ENCODE data around the gene HUWE1. TPM values are rescaled to one million over a fixed set of nuclear protein-coding genes. Genes with fewer than 3 reads are reported as not detected.
"Not testable (repeated sequence)": the region's sequence is repeated elsewhere in the genome, so short reads cannot be mapped to it uniquely, and the experiment has no call there.

The HUWE1 gene
- total RNA-seq, 1 experiment from 2014 or later = 274 TPM

GRCh38 chrX:53728506-53728905, 42.0 kb upstream of the HUWE1 start:
- Mint-ChIP-seq H3K4me3 (ENCODE audit: unreplicated experiment) (no peak overlapping the region), H3K27ac (ENCODE audit: low read depth, unreplicated experiment) (no peak overlapping the region), H3K4me1 (ENCODE audit: insufficient read depth, unreplicated experiment) (no peaks in the 10 kb centered on the region), H3K9me3 (ENCODE audit: unreplicated experiment) (peaks cover 5% of the 10 kb centered on the region), H3K36me3 (ENCODE audit: insufficient read depth, unreplicated experiment) (no peaks in the 10 kb centered on the region), H3K27me3 (ENCODE audit: insufficient read depth, unreplicated experiment) (peaks cover 19% of the 10 kb centered on the region)
- no peak for DNase-seq (ENCODE audit: unreplicated experiment)
- ChIA-PET POLR2A (interaction anchor here (0.7 to 2.7 kb wide), 3 partner anchors 44 to 449 kb away, joined by 3 to 16 read pairs (median 5); no protein-coding TSS in a partner anchor), CTCF (no interaction called here)
- no TSS peak for BruUV-seq (replicated peaks)
- no peak for TF ChIP-seq CTCF (IDR thresholded peaks at IDR 0.05; ENCODE audit: unreplicated experiment)
- intact Hi-C loops (cut with micrococcal nuclease) = no loop called here

GRCh38 chrX:53724872-53725271, 38.4 kb upstream of the HUWE1 start:
- no peak overlapping the region for H3K4me3 Mint-ChIP-seq (ENCODE audit: unreplicated experiment)
- DNase-seq (ENCODE audit: unreplicated experiment) = no peak
- peaks cover 7% of the 10 kb centered on the region for H3K9me3 Mint-ChIP-seq (ENCODE audit: unreplicated experiment)
- no peak overlapping the region for H3K27ac Mint-ChIP-seq (ENCODE audit: low read depth, unreplicated experiment)
- H3K36me3 Mint-ChIP-seq (ENCODE audit: insufficient read depth, unreplicated experiment) = no peaks in the 10 kb centered on the region
- BruUV-seq (replicated peaks) = no TSS peak
- H3K27me3 Mint-ChIP-seq (ENCODE audit: insufficient read depth, unreplicated experiment) = no peaks in the 10 kb centered on the region
- intact Hi-C loops (cut with micrococcal nuclease) = no loop called here
- TF ChIP-seq CTCF (IDR thresholded peaks at IDR 0.05; ENCODE audit: unreplicated experiment) = no peak
- POLR2A ChIA-PET = interaction anchor here (1.4 kb wide), 1 partner anchor 41 kb away, joined by 6 read pairs; no protein-coding TSS in a partner anchor
- no peaks in the 10 kb centered on the region for H3K4me1 Mint-ChIP-seq (ENCODE audit: insufficient read depth, unreplicated experiment)
- CTCF ChIA-PET = interaction anchor here (1.0 kb wide), 1 partner anchor 10 kb away, joined by 3 read pairs; no protein-coding TSS in a partner anchor

- peaks cover 7% of the 10 kb centered on the region for H3K9me3 Mint-ChIP-seq (ENCODE audit: unreplicated experiment)
- H3K27me3 Mint-ChIP-seq (ENCODE audit: insufficient read depth, unreplicated experiment) = no peaks in the 10 kb centered on the region
- no peak for DNase-seq (ENCODE audit: unreplicated experiment)
- intact Hi-C loops (cut with micrococcal nuclease) = no loop called here
- CTCF ChIA-PET = interaction anchor here (0.9 to 1.1 kb wide), 2 partner anchors 12 to 21 kb away, joined by 3 to 4 read pairs; no protein-coding TSS in a partner anchor
- no TSS peak for BruUV-seq (replicated peaks)
- POLR2A ChIA-PET = no interaction called here
- no peaks in the 10 kb centered on the region for H3K36me3 Mint-ChIP-seq (ENCODE audit: insufficient read depth, unreplicated experiment)
- H3K4me3 Mint-ChIP-seq (ENCODE audit: unreplicated experiment) = no peak overlapping the region
- TF ChIP-seq CTCF (IDR thresholded peaks at IDR 0.05; ENCODE audit: unreplicated experiment) = no peak
- no peak overlapping the region for H3K27ac Mint-ChIP-seq (ENCODE audit: low read depth, unreplicated experiment)
- H3K4me1 Mint-ChIP-seq (ENCODE audit: insufficient read depth, unreplicated experiment) = no peaks in the 10 kb centered on the region
Observed at GRCh38 chrX:53723381-53723780, 36.9 kb upstream of the HUWE1 start.

- H3K27me3 Mint-ChIP-seq (ENCODE audit: insufficient read depth, unreplicated experiment); H3K4me1 Mint-ChIP-seq (ENCODE audit: insufficient read depth, unreplicated experiment); H3K36me3 Mint-ChIP-seq (ENCODE audit: insufficient read depth, unreplicated experiment); H3K27ac Mint-ChIP-seq (ENCODE audit: low read depth, unreplicated experiment); intact Hi-C loops (cut with micrococcal nuclease); DNase-seq (ENCODE audit: unreplicated experiment); H3K9me3 Mint-ChIP-seq (ENCODE audit: unreplicated experiment); CTCF ChIA-PET; BruUV-seq (replicated peaks); H3K4me3 Mint-ChIP-seq (ENCODE audit: unreplicated experiment); POLR2A ChIA-PET: not testable (repeated sequence)
Observed at GRCh38 chrX:53721610-53722009, 35.1 kb upstream of the HUWE1 start.

GRCh38 chrX:53719666-53720065, 33.1 kb upstream of the HUWE1 start:
- H3K27ac Mint-ChIP-seq (ENCODE audit: low read depth, unreplicated experiment); intact Hi-C loops (cut with micrococcal nuclease); H3K36me3 Mint-ChIP-seq (ENCODE audit: insufficient read depth, unreplicated experiment); H3K27me3 Mint-ChIP-seq (ENCODE audit: insufficient read depth, unreplicated experiment); H3K4me3 Mint-ChIP-seq (ENCODE audit: unreplicated experiment); BruUV-seq (replicated peaks); H3K4me1 Mint-ChIP-seq (ENCODE audit: insufficient read depth, unreplicated experiment); DNase-seq (ENCODE audit: unreplicated experiment); H3K9me3 Mint-ChIP-seq (ENCODE audit: unreplicated experiment); POLR2A ChIA-PET; CTCF ChIA-PET: not testable (repeated sequence)

All from MCF 10A (cell line).